Ovary (tissue), 9 donors: ENCODE data around the gene FAM20C. TPM values are rescaled to one million over a fixed set of nuclear protein-coding genes. Genes with fewer than 3 reads are reported as not detected.

Experiments
- DNase-seq, 5 donors: peaks; one replicate each; pipeline ENCODE4 v3.0.0-alpha.2; 2019 to 2020
- H3K27ac ChIP-seq, 2 donors: fragments of 200-600 bp; one replicate each; pipeline versions ENCODE4 v1.5.1 to v1.8.0; 2019 to 2022
- H3K27me3 ChIP-seq: fragments of 200-600 bp; one replicate; pipeline ENCODE4 v1.8.0; 2022
- H3K36me3 ChIP-seq: fragments of 200-600 bp; sonication (generic); one replicate; pipeline ENCODE4 v1.5.1; 2019
- H3K4me1 ChIP-seq: one replicate; pipeline ENCODE4 v1.8.1; 2013; ENCODE audit warnings: mild to moderate bottlenecking, moderate library complexity; ENCODE audit not compliant: insufficient read depth
- H3K4me3 ChIP-seq: fragments of 200-600 bp; sonication (generic); one replicate; pipeline ENCODE4 v1.5.1; 2017
- H3K9me3 ChIP-seq, 2 donors: fragments of 200-600 bp in 1 of 2; sonication (generic) in 1 of 2; one replicate each; pipeline versions ENCODE4 v1.5.1 to v1.8.1; 2013 to 2019; ENCODE audit warnings: mild to moderate bottlenecking in 1 of 2, moderate library complexity in 1 of 2
- EP300 ChIP-seq: sonication (generic); formaldehyde crosslinking; IDR thresholded peaks from one replicate; pipeline ENCODE4 v1.6.1; 2017; ENCODE audit warnings: antibody characterized with exemption
- POLR2A ChIP-seq: fragments of 450-650 bp; IDR thresholded peaks from one replicate; pipeline ENCODE4 v1.6.1; 2017; ENCODE audit warnings: antibody characterized with exemption, mild to moderate bottlenecking, moderate library complexity
- WGBS, 3 donors: extraction: QIAGEN DNeasy Blood & Tissue Kit in 1 of 3; methylation state at CpG; one replicate each; pipeline versions ENCODE4 v1.1.5 to v1.1.7; 2013 to 2017; 5-methylcytosine and 5-hydroxymethylcytosine counted together
- intact Hi-C, 4 donors: fragments of 100-400 bp; cut with DNase I; formaldehyde crosslinking; loops; one replicate each; pipeline versions ENCODE4 v1.11.0 to v1.15.1; 2022 to 2023
- polyA plus RNA-seq, 2 donors: library from polyadenylated mRNA; stranded (reverse); fragments of 200-250 nt in 1 of 2; fragments of 350-450 nt in 1 of 2; fragmentation: Illumina TruSeq in 1 of 2; extraction: RNeasy Lipid Tissue Mini Kit (QIAGEN cat#74804) in 1 of 2; gene quantifications; one replicate each; pipeline ENCODE4 v1.2.3, GENCODE V29; 2013 to 2014
- total RNA-seq, 7 donors: library from RNA; depleted of rRNA in 2 of 7; stranded (reverse); fragments of >200 nt in 2 of 7; fragmentation: NEBNext Ultra II Directional in 3 of 7; extraction: Animal tissue kit (Norgen Biotek cat#: 25700) in 3 of 7; gene quantifications; one replicate each; pipeline versions ENCODE4 v1.1.0 to v1.2.4, GENCODE V29; 2016 to 2023
- TF ChIP-seq, protein P1 (sequence below), 3 donors: fragments of 450-650 bp in 2 of 3; fragments of 200-600 bp in 1 of 3; IDR thresholded peaks; one replicate each; pipeline versions ENCODE4 v1.5.1 to v1.8.0; 2016 to 2022; ENCODE audit warnings: antibody characterized with exemption in 3 of 3, mild to moderate bottlenecking in 1 of 3
- donor health status: DM: no; HTN: no; CAD: no; lungs with moderate emphysema.
- donor health status: DM: no; HTN: no; CAD: no.
- donor health status: Bipolar disorder and iron deficiency.
- donor health status: DM: yes; HTN: yes; CAD: no.
- donor health status: DM: no; HTN: no; CAD: no.
- donor health status: DM: yes; HTN: yes; CAD: no.

FAM20C gene
- total and polyA plus RNA-seq, 9 donors = 6.2 to 80.4 (median 33.5) TPM

DNA sequence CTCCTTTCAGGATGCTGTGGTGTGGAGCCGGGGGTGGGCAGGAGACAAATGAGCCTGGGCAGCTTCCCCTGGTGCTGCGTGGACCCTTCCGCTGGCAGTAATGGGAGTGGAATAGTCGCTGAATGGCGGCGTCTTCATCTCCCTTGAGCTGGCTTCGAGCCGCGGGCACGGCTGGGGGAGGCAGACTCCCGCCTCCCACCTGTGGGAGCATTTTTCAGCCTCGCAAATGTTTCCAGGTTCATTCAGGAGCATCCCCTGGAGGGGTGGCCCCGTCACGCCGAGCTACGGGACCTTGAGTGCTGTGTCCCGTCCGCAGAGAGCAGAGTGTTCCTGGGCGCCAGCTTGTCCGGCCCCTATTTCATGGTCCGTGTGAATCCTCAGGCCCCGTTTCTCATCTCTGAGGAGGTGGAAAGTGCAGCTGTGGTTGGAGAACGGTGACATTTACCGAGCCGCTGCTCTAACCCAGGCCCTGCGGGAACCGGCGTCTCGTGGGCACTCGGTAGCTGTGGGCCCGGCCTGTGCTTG, 18.1 kb downstream of the FAM20C start:
- H3K4me1 ChIP-seq = no peaks in the 10 kb centered on the region
- 89 to 90% (median 90%) methylated on average over 31 of the region's 31 CpGs for WGBS, 3 donors
- H3K27ac ChIP-seq = no peak overlapping the region
- no peak overlapping the region for H3K4me3 ChIP-seq
- TF ChIP-seq POLR2A = no peak
- H3K9me3 ChIP-seq = no peaks in the 10 kb centered on the region
- intact Hi-C loops = no loop called here
- DNase-seq = no peak
- H3K36me3 ChIP-seq = no peaks in the 10 kb centered on the region
- no peaks in the 10 kb centered on the region for H3K27me3 ChIP-seq

DNA sequence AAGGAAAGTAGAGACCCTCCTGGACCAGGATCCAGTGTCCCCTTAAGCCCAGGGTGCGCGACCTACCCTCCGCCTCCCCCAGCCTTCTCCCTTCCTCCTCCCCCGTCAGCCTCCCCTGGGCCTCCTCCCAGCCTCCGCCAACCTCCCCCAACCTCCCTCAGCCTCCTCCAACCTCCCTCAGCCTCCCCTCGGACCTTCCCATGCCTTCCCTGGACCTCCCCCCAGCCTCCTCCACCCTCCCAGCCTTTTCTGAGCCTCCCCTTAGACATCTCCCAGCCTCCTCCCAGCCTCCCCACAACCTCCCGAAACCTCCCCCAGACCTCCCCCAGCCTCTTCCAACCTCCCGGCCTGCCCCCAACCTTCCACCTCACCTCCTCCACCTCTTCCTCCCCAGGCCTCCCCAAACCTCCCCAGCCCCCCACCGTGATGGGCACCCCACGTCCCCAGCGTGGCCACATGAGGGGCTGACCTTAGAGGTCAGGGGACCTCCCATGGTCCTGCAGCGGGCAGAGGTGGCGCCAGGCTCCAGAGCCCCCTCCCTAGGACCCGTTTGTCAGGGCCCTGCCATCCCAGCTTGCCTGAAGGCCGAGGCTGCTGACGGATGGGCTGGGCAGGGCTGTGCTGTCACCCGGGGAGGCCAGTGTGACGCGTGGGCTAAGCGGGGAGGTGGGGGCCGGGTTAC, 18.8 kb downstream of the FAM20C start:
- H3K27me3 ChIP-seq = no peaks in the 10 kb centered on the region
- TF ChIP-seq, protein P1, sequence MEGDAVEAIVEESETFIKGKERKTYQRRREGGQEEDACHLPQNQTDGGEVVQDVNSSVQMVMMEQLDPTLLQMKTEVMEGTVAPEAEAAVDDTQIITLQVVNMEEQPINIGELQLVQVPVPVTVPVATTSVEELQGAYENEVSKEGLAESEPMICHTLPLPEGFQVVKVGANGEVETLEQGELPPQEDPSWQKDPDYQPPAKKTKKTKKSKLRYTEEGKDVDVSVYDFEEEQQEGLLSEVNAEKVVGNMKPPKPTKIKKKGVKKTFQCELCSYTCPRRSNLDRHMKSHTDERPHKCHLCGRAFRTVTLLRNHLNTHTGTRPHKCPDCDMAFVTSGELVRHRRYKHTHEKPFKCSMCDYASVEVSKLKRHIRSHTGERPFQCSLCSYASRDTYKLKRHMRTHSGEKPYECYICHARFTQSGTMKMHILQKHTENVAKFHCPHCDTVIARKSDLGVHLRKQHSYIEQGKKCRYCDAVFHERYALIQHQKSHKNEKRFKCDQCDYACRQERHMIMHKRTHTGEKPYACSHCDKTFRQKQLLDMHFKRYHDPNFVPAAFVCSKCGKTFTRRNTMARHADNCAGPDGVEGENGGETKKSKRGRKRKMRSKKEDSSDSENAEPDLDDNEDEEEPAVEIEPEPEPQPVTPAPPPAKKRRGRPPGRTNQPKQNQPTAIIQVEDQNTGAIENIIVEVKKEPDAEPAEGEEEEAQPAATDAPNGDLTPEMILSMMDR (IDR thresholded peaks at IDR 0.05) = no peak
- no peak for TF ChIP-seq EP300
- no peak for TF ChIP-seq POLR2A
- intact Hi-C loops = no loop called here
- 88 to 89% (median 89%) methylated on average over 21 of the region's 21 CpGs for WGBS, 3 donors
- DNase-seq = no peak
- no peak overlapping the region for H3K27ac ChIP-seq
- H3K4me1 ChIP-seq = no peaks in the 10 kb centered on the region
- H3K9me3 ChIP-seq = no peaks in the 10 kb centered on the region
- no peak overlapping the region for H3K4me3 ChIP-seq
- no peaks in the 10 kb centered on the region for H3K36me3 ChIP-seq

DNA sequence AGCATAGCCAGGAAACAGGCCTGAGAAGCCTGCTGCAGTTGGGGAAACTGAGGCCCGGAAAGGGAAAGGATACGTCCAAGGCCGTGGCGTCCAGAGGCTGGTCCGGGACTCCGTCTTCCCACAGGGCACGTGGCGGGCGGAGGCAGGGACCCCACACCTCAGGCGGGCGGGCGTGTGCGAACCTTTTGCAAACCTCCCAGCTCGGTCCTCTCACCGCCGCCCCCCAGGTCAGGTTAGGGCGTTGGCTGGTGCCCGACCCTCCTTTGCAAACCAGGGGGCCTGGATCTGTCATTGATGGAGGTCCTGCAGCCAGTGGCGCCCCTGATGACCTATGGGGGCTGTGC, 19.3 kb downstream of the FAM20C start:
- TF ChIP-seq, protein P1 (IDR thresholded peaks at IDR 0.05) = no peak
- no peak for TF ChIP-seq EP300
- TF ChIP-seq POLR2A = no peak
- no peak overlapping the region for H3K27ac ChIP-seq
- WGBS, 3 donors = 88 to 95% (median 93%) methylated on average over 19 of the region's 19 CpGs
- DNase-seq = no peak
- no peaks in the 10 kb centered on the region for H3K9me3 ChIP-seq
- H3K4me1 ChIP-seq = no peaks in the 10 kb centered on the region
- intact Hi-C loops = no loop called here
- no peak overlapping the region for H3K4me3 ChIP-seq
- H3K27me3 ChIP-seq = no peaks in the 10 kb centered on the region
- no peaks in the 10 kb centered on the region for H3K36me3 ChIP-seq

DNA sequence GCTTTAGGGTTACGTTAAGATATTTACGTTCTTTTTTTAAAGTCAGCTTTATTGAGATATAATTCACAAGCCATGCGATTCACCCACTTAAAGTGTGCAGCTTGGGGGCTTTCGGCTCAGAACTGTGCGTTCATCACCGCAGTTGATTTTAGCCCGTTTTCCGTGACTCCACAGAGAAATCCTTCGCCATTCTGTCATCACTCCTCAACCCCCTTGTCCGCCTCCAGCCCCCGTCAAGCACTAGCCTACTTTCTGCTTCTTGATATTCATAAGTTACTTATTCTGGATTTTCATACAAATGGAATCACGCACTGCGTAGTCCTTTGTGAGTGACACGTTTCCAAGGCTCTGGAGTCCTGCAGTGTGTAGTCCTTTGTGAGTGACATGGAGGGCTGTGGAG, 20.4 kb downstream of the FAM20C start:
- H3K4me1 ChIP-seq = no peaks in the 10 kb centered on the region
- no peaks in the 10 kb centered on the region for H3K9me3 ChIP-seq
- intact Hi-C loops = no loop called here
- 92 to 97% (median 94%) methylated on average over 14 of the region's 14 CpGs for WGBS, 3 donors
- TF ChIP-seq, protein P1 (IDR thresholded peaks at IDR 0.05) = no peak
- no peak for TF ChIP-seq POLR2A
- TF ChIP-seq EP300 = no peak
- no peak overlapping the region for H3K4me3 ChIP-seq
- no peaks in the 10 kb centered on the region for H3K27me3 ChIP-seq
- DNase-seq = no peak
- H3K27ac ChIP-seq = no peak overlapping the region
- H3K36me3 ChIP-seq = no peaks in the 10 kb centered on the region

DNA sequence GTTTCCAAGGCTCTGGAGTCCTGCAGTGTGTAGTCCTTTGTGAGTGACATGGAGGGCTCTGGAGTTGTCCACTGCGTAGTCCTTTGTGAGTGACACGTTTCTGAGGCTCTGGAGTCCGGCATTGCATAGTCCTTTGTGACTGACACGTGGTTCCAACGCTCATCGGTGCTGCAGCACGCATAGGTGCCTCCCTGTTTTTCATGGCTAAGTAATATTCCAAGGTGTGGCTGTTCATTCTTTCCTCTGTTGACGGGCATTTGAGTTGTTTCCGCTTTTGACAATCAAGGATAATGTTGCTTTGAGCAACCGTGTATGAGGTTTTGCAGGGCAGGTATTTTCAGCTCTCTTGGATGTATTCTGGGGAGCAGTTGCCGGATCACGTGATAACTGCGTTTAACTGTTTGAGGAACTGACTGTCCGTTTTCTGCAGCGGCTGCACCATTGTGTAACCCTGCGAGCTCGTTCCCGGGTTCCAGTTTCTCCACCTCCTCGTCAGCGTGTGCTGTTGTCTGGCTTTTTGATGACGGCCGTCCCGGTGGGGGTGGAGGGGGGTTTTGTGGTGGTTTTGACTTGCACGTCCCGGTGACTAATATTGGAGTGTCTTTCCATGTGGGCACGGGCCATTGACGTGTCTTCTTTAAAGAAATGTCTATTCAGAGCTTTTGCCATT, 21.1 kb downstream of the FAM20C start:
- H3K4me1 ChIP-seq = no peaks in the 10 kb centered on the region
- H3K27me3 ChIP-seq = no peaks in the 10 kb centered on the region
- DNase-seq = no peak
- intact Hi-C loops = no loop called here
- no peak for TF ChIP-seq EP300
- TF ChIP-seq, protein P1 (IDR thresholded peaks at IDR 0.05) = no peak
- no peak for TF ChIP-seq POLR2A
- no peak overlapping the region for H3K4me3 ChIP-seq
- no peaks in the 10 kb centered on the region for H3K36me3 ChIP-seq
- H3K27ac ChIP-seq = no peak overlapping the region
- no peaks in the 10 kb centered on the region for H3K9me3 ChIP-seq
- WGBS, 3 donors = 94 to 95% (median 94%) methylated on average over 27 of the region's 27 CpGs
